Epithelial cell of esophagus (primary cell): ENCODE data around the gene CYP27B1.
A peak's percentile ranks its signal among the peaks of the same experiment; 100 is the strongest.

ENCODE experiments used
- DNase-seq: peaks from one replicate; pipeline ENCODE4 v3.0.0; 2010; ENCODE audit warnings: low read depth
- H3K4me3 ChIP-seq: 2 replicates; pipeline ENCODE4 v1.5.1; 2011; ENCODE audit warnings: mild to moderate bottlenecking, low read length, control low read depth
- CTCF ChIP-seq: IDR thresholded peaks from 2 replicates; pipeline ENCODE4 v1.5.1; 2011; ENCODE audit warnings: low read depth, mild to moderate bottlenecking, low read length, control low read depth, inconsistent platforms; ENCODE audit not compliant: insufficient read depth; ENCODE audit errors: missing control alignments

Gene CYP27B1

DNA sequence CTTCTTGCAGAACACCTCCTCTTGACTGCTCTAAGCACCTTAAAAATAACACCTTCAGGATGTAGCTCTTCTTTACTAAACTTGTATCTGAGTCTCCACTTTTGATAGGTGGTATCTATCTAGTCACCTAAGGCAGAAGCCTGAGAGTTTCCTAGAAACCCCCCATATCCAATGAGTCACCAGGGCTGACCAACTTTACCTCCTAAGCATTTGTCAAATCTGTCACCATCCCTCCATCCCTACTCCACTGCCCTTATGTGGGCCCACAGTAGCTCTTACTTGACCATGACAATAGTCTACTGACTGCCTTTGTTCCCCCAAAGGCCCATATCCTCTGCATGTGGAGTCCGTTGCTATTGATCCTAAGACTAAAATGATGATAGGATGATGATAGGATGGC, 35.7 kb upstream of the CYP27B1 start:
- no peak overlapping the region for H3K4me3 ChIP-seq
- no peak for TF ChIP-seq CTCF
- DNase-seq, result no peak

DNA sequence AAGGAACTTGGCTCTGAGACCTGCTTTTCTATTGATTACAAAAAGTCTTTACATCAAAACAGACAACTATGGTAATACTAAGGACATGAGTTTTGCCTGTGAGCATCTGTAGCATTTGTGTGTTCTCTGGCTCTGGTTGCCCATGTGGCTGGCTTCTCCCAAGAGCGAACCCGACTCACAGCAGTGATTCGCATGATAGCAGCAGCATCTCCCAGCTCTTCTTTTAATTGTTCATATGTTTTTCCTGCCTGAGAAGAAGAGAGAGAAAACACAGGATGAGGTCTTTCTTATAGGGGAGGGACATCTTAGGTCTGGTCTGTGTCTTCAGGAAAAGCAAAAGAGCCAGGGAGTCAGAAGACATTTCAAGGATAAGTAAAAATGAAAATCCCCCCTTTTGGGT, 34.1 kb upstream of the CYP27B1 start:
- no peak overlapping the region for H3K4me3 ChIP-seq
- TF ChIP-seq CTCF, result no peak
- DNase-seq, result no peak

- DNase-seq, result no peak
- no peak overlapping the region for H3K4me3 ChIP-seq
- TF ChIP-seq CTCF, result no peak
These were observed 31.1 kb upstream of the CYP27B1 start for GRCh38 chr12:57797933-57798332.

GRCh38 chr12:57796996-57797395, 30.1 kb upstream of the CYP27B1 start:
- no peak for TF ChIP-seq CTCF
- no peak overlapping the region for H3K4me3 ChIP-seq
- DNase-seq, result no peak

- peak; percentile 96 for DNase-seq
- TF ChIP-seq CTCF, result no peak
- no peak overlapping the region for H3K4me3 ChIP-seq
These were observed 28.5 kb upstream of the CYP27B1 start for GRCh38 chr12:57795354-57795753.

- DNase-seq, result peak; percentile 94
- TF ChIP-seq CTCF, result no peak
- no peak overlapping the region for H3K4me3 ChIP-seq
These were observed 27.0 kb upstream of the CYP27B1 start for GRCh38 chr12:57793920-57794319.

- DNase-seq, result no peak
- no peak for TF ChIP-seq CTCF
- H3K4me3 ChIP-seq, result no peak overlapping the region
These were observed 17.0 kb upstream of the CYP27B1 start for GRCh38 chr12:57783861-57784260.
